ENCODE measurements around the gene GPR107. TPM values are rescaled to one million over a fixed set of nuclear protein-coding genes. Genes with fewer than 3 reads are reported as not detected.

Gene GPR107
- total and polyA plus RNA-seq, 2 of the 8 experiments (the other 6 are each of a cell fraction or from before 2014, with no cell fraction given) = 19.3 to 30.7 TPM

GRCh38 chr9:130175355-130175754, 121.6 kb downstream of the GPR107 start:
- no peak overlapping the region for H3K14ac ChIP-seq (ENCODE audit: insufficient read length)
- TF ChIP-seq BACH1 (IDR thresholded peaks at IDR 0.05; ENCODE audit: low read length) = no peak
- TF ChIP-seq GABPA (IDR thresholded peaks at IDR 0.05; ENCODE audit: borderline replicate concordance, insufficient read depth, low read length) = no peak
- TF ChIP-seq SIRT6 (IDR thresholded peaks at IDR 0.05; ENCODE audit: low read length) = no peak
- TF ChIP-seq MAFK (IDR thresholded peaks at IDR 0.05; ENCODE audit: low read depth, low read length) = no peak
- TF ChIP-seq POLR2AphosphoS5 (IDR thresholded peaks at IDR 0.05; ENCODE audit: low read depth, low read length) = no peak
- TF ChIP-seq RAD21 (IDR thresholded peaks at IDR 0.05 in 1 of 2, conservative IDR thresholded peaks at IDR 0.05 in 1 of 2; ENCODE audit: low read depth in 2 of 2, low read length in 2 of 2) = no peak
- no peak for TF ChIP-seq TCF12 (IDR thresholded peaks at IDR 0.05; ENCODE audit: low read depth, low read length)
- TF ChIP-seq SP2 (IDR thresholded peaks at IDR 0.05; ENCODE audit: low read length) = no peak
- TF ChIP-seq CBX8 (IDR thresholded peaks at IDR 0.05; ENCODE audit: borderline replicate concordance, low read depth, low read length) = no peak
- TF ChIP-seq TEAD4 (IDR thresholded peaks at IDR 0.05; ENCODE audit: low read depth, low read length) = no peak
- TF ChIP-seq POU5F1 (IDR thresholded peaks at IDR 0.05; ENCODE audit: low read depth, low read length) = no peak
- TF ChIP-seq RXRA (IDR thresholded peaks at IDR 0.05; ENCODE audit: insufficient read depth, low read depth, low read length) = no peak
- no peak for TF ChIP-seq EZH2 (IDR thresholded peaks at IDR 0.05; ENCODE audit: low read depth, low read length, severe bottlenecking)
- TF ChIP-seq POLR2A (IDR thresholded peaks at IDR 0.05; ENCODE audit: control extremely low read depth in 1 of 2, low read depth in 2 of 2, low read length in 2 of 2) = no peak
- TF ChIP-seq SUZ12 (IDR thresholded peaks at IDR 0.05; ENCODE audit: low read length) = no peak
- no peak overlapping the region for H3K4me2 ChIP-seq (ENCODE audit: insufficient read depth in 1 of 2, low read depth in 2 of 2, low read length in 2 of 2)
- no peak overlapping the region for H3K4ac ChIP-seq (replicated peaks; ENCODE audit: insufficient read length, low read depth, low read length)
- H3K56ac ChIP-seq (replicated peaks; ENCODE audit: insufficient read length, low read depth, low read length) = no peak overlapping the region
- H3K79me2 ChIP-seq (ENCODE audit: control insufficient read depth in 1 of 2, insufficient read depth in 2 of 2, low read length in 2 of 2) = peaks cover 0 to 34% of the 10 kb centered on the region in 2 experiments; a peak in 3 of 4 replicates
- DNase-seq (ENCODE audit: low read depth in 1 of 2, low spot score in 2 of 2) (no peak), FAIRE-seq (no peak)
- no peak overlapping the region for H2BK12ac ChIP-seq (ENCODE audit: low read depth, low read length)
- H3K9ac ChIP-seq (replicated peaks in 1 of 4; ENCODE audit: extremely low read depth in 1 of 4, low read depth in 3 of 4, low read length in 3 of 4) = no peak overlapping the region
- no peak overlapping the region for H4K8ac ChIP-seq (ENCODE audit: extremely low read depth, insufficient read depth, low read length)
- no peaks in the 10 kb centered on the region for H3K36me3 ChIP-seq (ENCODE audit: control insufficient read depth in 2 of 4, insufficient read depth in 4 of 4, low read length in 3 of 4)
- H2AK5ac ChIP-seq (ENCODE audit: low read depth, low read length) = no peak overlapping the region; the same call in 1 of the 2 replicates
- H4K20me1 ChIP-seq (replicated peaks in 1 of 2; ENCODE audit: control insufficient read depth in 1 of 2, insufficient read depth in 2 of 2, low read length in 2 of 2) = peaks cover 3 to 12% of the 10 kb centered on the region in 2 experiments
- no peak overlapping the region for H3K23ac ChIP-seq (ENCODE audit: insufficient read length)
- H2AFZ ChIP-seq (ENCODE audit: low read length) = no peak overlapping the region
- no peak overlapping the region for H2BK120ac ChIP-seq (replicated peaks; ENCODE audit: low read depth, low read length)
- H3K4me1 ChIP-seq (replicated peaks in 1 of 4; ENCODE audit: control insufficient read depth in 3 of 4, insufficient read depth in 4 of 4, low read length in 3 of 4) = peaks cover 4 to 14% (median 10%) of the 10 kb centered on the region in 4 experiments
- H4K91ac ChIP-seq (replicated peaks; ENCODE audit: insufficient read length, low read length) = no peak overlapping the region
- CTCF ChIA-PET (ENCODE audit: partially characterized antibody) = interaction anchor here (1.4 to 2.8 kb wide), 4 partner anchors 10 to 68 kb away, joined by 3 to 20 read pairs (median 8); no protein-coding TSS in a partner anchor
- H3K9me3 ChIP-seq (ENCODE audit: insufficient read depth in 2 of 2, low read depth in 1 of 2, low read length in 1 of 2) = no peaks in the 10 kb centered on the region
- no peak overlapping the region for H2BK15ac ChIP-seq (ENCODE audit: low read length)
- no peak overlapping the region for H3K18ac ChIP-seq (ENCODE audit: extremely low read depth, low read length)
- 66% methylated on average over 9 of the region's 9 CpGs; no CpG with 5 or more reads in 1 of the 2 experiments for WGBS, 2 experiments (ENCODE audit: extremely low coverage in 1 of 2, insufficient coverage in 1 of 2, insufficient read length in 1 of 2, insufficient replicate concordance in 2 of 2, low coverage in 1 of 2, low lambda C conversion rate in 2 of 2, missing lambda C conversion rate in 1 of 2)
- H2BK20ac ChIP-seq (ENCODE audit: low read length) = no peak overlapping the region
- H3K23me2 ChIP-seq (ENCODE audit: low read depth, low read length) = peaks cover 11% of the 10 kb centered on the region
- H4K5ac ChIP-seq (ENCODE audit: insufficient read length, low read depth, low read length) = no peak overlapping the region
- peaks cover 13% of the 10 kb centered on the region for H3K79me1 ChIP-seq (ENCODE audit: low read depth, low read length)
- POLR2A ChIA-PET (ENCODE audit: partially characterized antibody) = interaction anchor here (1.1 to 1.4 kb wide), 2 partner anchors 8 to 10 kb away, joined by 3 to 4 read pairs; no protein-coding TSS in a partner anchor
- H3K27me3 ChIP-seq (replicated peaks in 1 of 4; ENCODE audit: control insufficient read depth in 3 of 4, extremely low read depth in 1 of 4, insufficient read depth in 3 of 4, low read length in 3 of 4) = peaks cover 0 to 12% (median 5%) of the 10 kb centered on the region in 4 experiments; a peak in 3 of 7 replicates
- H3K27ac ChIP-seq (ENCODE audit: low read depth, low read length) = no peak overlapping the region
- H3K4me3 ChIP-seq (ENCODE audit: extremely low read depth in 1 of 4, insufficient read depth in 2 of 4, low read depth in 3 of 4, low read length in 4 of 4) = no peak overlapping the region
- H2BK5ac ChIP-seq (ENCODE audit: low read depth, low read length) = no peak overlapping the region; the same call in 1 of the 2 replicates
